Heart left ventricle (tissue), 13 donors: ENCODE results near the gene FRMD8.

Experiments used
- POLR2A ChIP-seq, 2 donors: fragments of 450-650 bp; IDR thresholded peaks; one replicate each; pipeline ENCODE4 v1.6.1; 2017; ENCODE audit warnings: antibody characterized with exemption in 2 of 2, mild to moderate bottlenecking in 2 of 2, moderate library complexity in 2 of 2
- TF ChIP-seq, protein P1 (sequence below), 12 donors: fragments of 200-600 bp; sonication (generic) in 4 of 12; IDR thresholded peaks; one replicate each; pipeline versions ENCODE4 v1.5.0 to v1.8.0; 2018 to 2022; ENCODE audit warnings: antibody characterized with exemption in 12 of 12, mild to moderate bottlenecking in 5 of 12
- donor health status: ischemic (EF 13 %, LVEDD 7.1; RV severe dilation, severe dysfunction).
- donor health status: DM: no; HTN: yes; CAD: no.
- donor health status: DM: no; HTN: no; CAD: no.
- donor health status: ischemic (EF 25% LVEDD 6.9; RV normal size, moderate dysfunction).
- donor health status: ischemic (EF 25% LVEDD 5.7; RV mildly dilated, moderate dysfunction).
- donor health status: ischemic (EF 35%, LVEDD 5.7; RV mildly dilated, moderate dysfunction).
- donor health status: nonischemic (EF 11% LVEDD 7.7; RV severe dilation, severe dysfunction).
- donor health status: DM: yes; HTN: yes; CAD: no.
- donor health status: PGD.
- donor health status: ischemic (EF 29% LVEDD 5.4; RV normal size, mild dysfunction).
- donor health status: nonischemic (EF 23%, LVEDD 6.1; RV moderate dilation, normal function).

DNA sequence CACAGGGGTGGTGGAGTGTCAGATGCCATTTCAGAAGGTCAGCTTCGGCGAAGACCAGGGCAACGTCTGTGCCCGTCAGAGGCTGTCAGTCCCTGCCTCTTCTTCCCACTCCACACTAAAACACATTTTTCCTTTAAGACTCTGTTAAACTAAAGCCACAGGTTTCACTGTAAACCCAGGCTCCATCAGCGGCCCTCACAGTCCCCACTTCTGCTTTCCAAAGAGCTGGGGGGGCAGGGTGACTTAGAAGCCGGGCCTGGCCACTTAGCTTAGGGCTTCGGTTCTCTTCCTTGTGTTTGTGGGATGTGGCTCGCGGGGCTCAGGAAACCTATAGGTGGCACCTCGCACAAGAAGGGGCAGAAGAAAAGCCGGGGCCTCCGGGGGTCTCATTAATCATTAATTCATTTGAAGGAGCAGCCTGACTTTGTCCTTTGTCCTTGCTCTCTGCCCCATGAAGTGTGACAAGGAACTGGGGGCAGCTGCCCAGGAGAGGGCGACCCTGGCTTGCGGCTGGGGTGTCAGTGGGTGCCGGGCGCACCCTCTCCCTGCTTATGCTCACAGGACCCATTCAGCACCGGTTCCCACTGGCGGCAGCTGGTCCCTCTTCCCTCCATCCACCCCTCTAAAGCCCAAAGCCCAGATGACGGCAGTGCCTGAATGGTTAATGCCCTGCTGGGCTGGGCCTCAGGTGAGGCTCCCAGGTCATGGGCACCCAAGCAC, 8.1 kb upstream of the FRMD8 start:
- TF ChIP-seq, protein P1, sequence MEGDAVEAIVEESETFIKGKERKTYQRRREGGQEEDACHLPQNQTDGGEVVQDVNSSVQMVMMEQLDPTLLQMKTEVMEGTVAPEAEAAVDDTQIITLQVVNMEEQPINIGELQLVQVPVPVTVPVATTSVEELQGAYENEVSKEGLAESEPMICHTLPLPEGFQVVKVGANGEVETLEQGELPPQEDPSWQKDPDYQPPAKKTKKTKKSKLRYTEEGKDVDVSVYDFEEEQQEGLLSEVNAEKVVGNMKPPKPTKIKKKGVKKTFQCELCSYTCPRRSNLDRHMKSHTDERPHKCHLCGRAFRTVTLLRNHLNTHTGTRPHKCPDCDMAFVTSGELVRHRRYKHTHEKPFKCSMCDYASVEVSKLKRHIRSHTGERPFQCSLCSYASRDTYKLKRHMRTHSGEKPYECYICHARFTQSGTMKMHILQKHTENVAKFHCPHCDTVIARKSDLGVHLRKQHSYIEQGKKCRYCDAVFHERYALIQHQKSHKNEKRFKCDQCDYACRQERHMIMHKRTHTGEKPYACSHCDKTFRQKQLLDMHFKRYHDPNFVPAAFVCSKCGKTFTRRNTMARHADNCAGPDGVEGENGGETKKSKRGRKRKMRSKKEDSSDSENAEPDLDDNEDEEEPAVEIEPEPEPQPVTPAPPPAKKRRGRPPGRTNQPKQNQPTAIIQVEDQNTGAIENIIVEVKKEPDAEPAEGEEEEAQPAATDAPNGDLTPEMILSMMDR (IDR thresholded peaks at IDR 0.05): no peak
- TF ChIP-seq POLR2A (IDR thresholded peaks at IDR 0.05): no peak
